ENCODE data around the gene KNG1. TPM values are rescaled to one million over a fixed set of nuclear protein-coding genes. Genes with fewer than 3 reads are reported as not detected.

Gene KNG1
- total RNA-seq, 6 donors from 2014 or later, result 0.46 to 0.51 TPM; not detected in 4

DNA sequence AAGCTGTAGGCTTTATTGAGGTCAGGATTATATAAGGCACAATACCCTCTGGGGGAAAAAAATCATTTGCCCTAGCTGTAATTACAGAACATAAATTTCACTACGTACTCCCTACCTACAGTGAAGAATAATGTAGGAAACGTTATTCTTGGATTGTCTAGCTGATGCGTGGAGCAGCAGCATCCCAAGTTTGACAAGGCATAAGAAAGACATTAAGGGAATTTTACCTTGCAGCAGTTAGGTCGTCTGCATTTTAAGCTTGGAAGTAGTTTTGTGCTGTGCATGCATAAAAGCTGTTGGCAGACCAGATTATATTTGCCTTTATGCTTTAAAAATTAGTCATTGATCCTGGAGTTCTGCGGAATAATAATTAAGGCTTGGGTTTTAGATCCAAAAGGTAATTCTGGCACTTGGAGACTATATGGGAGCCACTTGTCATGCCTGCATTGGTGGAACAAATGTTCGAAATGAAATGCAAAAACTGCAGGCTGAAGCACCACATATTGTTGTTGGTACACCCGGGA lies 68.4 kb downstream of the KNG1 start:
- no peaks in the 10 kb centered on the region for H3K27me3 ChIP-seq
- WGBS, 2 donors, result 20 to 37% methylated on average over 7 of the region's 7 CpGs
- TF ChIP-seq, protein P1, sequence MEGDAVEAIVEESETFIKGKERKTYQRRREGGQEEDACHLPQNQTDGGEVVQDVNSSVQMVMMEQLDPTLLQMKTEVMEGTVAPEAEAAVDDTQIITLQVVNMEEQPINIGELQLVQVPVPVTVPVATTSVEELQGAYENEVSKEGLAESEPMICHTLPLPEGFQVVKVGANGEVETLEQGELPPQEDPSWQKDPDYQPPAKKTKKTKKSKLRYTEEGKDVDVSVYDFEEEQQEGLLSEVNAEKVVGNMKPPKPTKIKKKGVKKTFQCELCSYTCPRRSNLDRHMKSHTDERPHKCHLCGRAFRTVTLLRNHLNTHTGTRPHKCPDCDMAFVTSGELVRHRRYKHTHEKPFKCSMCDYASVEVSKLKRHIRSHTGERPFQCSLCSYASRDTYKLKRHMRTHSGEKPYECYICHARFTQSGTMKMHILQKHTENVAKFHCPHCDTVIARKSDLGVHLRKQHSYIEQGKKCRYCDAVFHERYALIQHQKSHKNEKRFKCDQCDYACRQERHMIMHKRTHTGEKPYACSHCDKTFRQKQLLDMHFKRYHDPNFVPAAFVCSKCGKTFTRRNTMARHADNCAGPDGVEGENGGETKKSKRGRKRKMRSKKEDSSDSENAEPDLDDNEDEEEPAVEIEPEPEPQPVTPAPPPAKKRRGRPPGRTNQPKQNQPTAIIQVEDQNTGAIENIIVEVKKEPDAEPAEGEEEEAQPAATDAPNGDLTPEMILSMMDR (IDR thresholded peaks at IDR 0.05), result no peak
- no peak for TF ChIP-seq POLR2AphosphoS5 (IDR thresholded peaks at IDR 0.05)
- TF ChIP-seq EP300 (IDR thresholded peaks at IDR 0.05), result no peak
- TF ChIP-seq POLR2A (IDR thresholded peaks at IDR 0.05), result no peak
- no peak for DNase-seq
- H3K36me3 ChIP-seq, result peaks cover 43 to 64% (median 53%) of the 10 kb centered on the region in 4 donors
- H3K27ac ChIP-seq, result peak overlapping the region in 1 of 4 donors; percentile 98
- ATAC-seq (ENCODE audit: low FRiP score in 2 of 2), result no peak
- H3K4me1 ChIP-seq, result peaks cover 32 to 53% (median 41%) of the 10 kb centered on the region in 4 donors
- H3K4me3 ChIP-seq, result peak overlapping the region; percentile 69 to 85 (median 78)
- no peaks in the 10 kb centered on the region for H3K9me3 ChIP-seq

DNA sequence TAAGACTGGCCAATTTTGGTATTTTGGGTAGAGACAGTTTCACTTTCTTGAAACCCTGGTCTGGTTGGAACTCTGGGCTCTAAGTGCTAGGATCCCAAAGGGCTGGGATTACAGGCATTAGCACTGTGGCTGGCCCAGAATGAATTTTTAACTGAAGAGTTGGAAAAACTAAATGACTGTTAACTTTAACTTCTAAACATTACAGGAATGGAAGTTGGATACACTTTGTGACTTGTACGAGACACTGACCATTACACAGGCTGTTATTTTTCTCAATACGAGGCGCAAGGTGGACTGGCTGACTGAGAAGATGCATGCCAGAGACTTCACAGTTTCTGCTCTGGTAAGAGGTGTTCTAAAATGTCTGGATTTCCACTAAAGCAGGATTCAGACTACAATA lies 69.8 kb downstream of the KNG1 start:
- H3K4me3 ChIP-seq, result peak overlapping the region in 1 of 4 donors; percentile 85
- DNase-seq (no peak), ATAC-seq (ENCODE audit: low FRiP score in 2 of 2) (no peak)
- H3K27ac ChIP-seq, result no peak overlapping the region
- no peaks in the 10 kb centered on the region for H3K9me3 ChIP-seq
- H3K36me3 ChIP-seq, result peaks cover 43 to 67% (median 53%) of the 10 kb centered on the region in 4 donors
- H3K4me1 ChIP-seq, result peaks cover 32 to 53% (median 41%) of the 10 kb centered on the region in 4 donors
- no peak for TF ChIP-seq EP300 (IDR thresholded peaks at IDR 0.05)
- no peak for TF ChIP-seq POLR2A (IDR thresholded peaks at IDR 0.05)
- no peak for TF ChIP-seq POLR2AphosphoS5 (IDR thresholded peaks at IDR 0.05)
- TF ChIP-seq, protein P1 (IDR thresholded peaks at IDR 0.05), result no peak
- no peaks in the 10 kb centered on the region for H3K27me3 ChIP-seq
- WGBS, 2 donors, result 81% methylated on average over 3 of the region's 3 CpGs

DNA sequence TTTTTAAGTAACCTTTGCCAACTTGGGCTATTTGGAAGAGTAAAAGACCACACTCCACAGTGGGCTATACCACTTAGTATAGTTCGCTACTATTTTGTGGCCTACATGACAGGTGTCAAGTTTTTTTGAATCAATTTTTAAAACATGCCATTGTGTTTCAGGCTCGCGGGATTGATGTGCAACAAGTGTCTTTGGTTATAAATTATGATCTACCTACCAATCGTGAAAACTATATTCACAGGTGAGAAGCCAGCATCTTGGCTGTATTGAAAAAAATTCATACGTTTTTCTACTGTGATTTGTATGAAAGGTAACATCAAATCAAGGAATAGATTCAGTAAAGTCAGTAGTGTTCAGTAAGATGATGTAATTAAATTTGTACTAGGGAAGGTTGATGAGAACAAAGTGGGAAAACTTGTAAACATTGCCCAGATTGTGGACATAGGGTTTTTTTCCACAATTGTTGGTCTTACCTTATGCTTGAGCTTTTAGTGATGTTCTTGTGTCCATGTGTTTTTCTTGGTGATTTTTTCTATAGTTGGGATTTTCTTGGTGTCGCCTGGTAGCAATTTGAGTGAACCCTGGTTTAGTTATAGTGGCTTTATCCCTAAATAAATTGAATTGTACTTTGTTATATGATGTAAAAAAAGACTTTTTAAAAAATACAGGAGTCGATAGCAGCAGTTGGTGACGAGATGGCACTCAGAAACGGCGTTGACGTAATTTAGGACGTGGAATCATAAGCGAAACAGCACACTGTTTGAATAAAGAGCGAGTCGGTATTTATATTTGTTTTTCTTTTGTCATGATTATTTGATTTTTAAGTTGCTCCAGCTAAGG lies 70.7 kb downstream of the KNG1 start:
- WGBS, 2 donors, result 83 to 84% methylated on average over 15 of the region's 15 CpGs
- Histone ChIP-seq H3K4me1 (peaks cover 32 to 49% (median 40%) of the 10 kb centered on the region in 4 donors), H3K27ac (no peak overlapping the region), H3K36me3 (peaks cover 43 to 73% (median 53%) of the 10 kb centered on the region in 4 donors), H3K9me3 (no peaks in the 10 kb centered on the region), H3K4me3 (peak overlapping the region in 1 of 4 donors; percentile 85), H3K27me3 (no peaks in the 10 kb centered on the region)
- ATAC-seq (ENCODE audit: low FRiP score in 2 of 2) (no peak), DNase-seq (no peak)
- TF ChIP-seq POLR2AphosphoS5 (IDR thresholded peaks at IDR 0.05) (no peak), POLR2A (IDR thresholded peaks at IDR 0.05) (no peak), EP300 (IDR thresholded peaks at IDR 0.05) (no peak)
- TF ChIP-seq, protein P1 (IDR thresholded peaks at IDR 0.05), result no peak

DNA sequence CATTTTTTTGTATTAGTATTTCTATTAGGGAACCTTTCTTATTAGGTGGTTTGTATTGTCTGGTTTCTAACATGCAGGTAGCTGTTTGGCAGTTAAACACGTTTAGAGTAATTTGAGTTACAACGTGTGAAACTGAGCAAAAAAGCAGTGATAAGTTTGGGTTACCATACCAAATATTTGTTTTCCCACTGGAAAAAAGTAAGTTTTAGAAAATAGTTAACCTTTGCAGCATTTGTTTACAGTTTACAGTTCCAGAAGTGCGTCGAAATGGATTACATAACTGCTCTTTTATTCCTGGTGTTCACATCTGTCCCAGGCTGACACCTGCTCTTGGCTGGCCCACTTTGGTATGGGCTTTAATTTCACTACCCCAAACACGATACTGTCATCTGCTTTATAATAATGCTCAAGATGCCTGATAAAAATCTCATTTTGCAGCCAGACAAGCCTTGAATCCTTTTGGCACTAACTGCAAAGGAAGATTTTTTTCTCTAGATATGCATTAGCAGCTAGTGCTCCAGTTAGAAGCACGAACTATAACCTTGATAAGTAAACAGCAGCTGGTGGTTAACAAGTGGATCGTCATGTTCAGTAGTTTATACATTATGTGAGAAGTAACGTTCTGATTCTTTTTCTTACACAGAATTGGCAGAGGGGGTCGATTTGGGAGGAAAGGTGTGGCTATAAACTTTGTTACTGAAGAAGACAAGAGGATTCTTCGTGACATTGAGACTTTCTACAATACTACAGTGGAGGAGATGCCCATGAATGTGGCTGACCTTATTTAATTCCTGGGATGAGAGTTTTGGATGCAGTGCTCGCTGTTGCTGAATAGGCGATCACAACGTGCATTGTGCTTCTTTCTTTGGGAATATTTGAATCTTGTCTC lies 71.6 kb downstream of the KNG1 start:
- TF ChIP-seq, protein P1 (IDR thresholded peaks at IDR 0.05), result no peak
- DNase-seq, result no peak
- Histone ChIP-seq H3K27me3 (no peaks in the 10 kb centered on the region), H3K27ac (no peak overlapping the region), H3K9me3 (no peaks in the 10 kb centered on the region), H3K4me3 (no peak overlapping the region), H3K36me3 (peaks cover 43 to 73% (median 53%) of the 10 kb centered on the region in 4 donors), H3K4me1 (peaks cover 32 to 49% (median 40%) of the 10 kb centered on the region in 4 donors)
- WGBS, 2 donors, result 58 to 69% methylated on average over 13 of the region's 13 CpGs
- ATAC-seq (ENCODE audit: low FRiP score in 2 of 2), result no peak
